Body of pancreas (tissue), 4 donors: ENCODE data around the gene ABCA1. TPM values are rescaled to one million over a fixed set of nuclear protein-coding genes. Genes with fewer than 3 reads are reported as not detected.

ENCODE experiments used
- ATAC-seq: fragments of 150-250 bp; one replicate; pipeline ENCODE4 v1.9.1; 2016
- DNase-seq, 4 donors: peaks; one replicate each; pipeline ENCODE4 v3.0.0-alpha.2; 2019
- H3K27ac ChIP-seq, 4 donors: fragments of 200-600 bp; sonication (generic); 1 replicate in 3 of 4; 2 replicates in 1 of 4; pipeline versions ENCODE4 v1.5.1 to v1.6.1; 2016 to 2019; ENCODE audit warnings: mild to moderate bottlenecking in 1 of 4, mixed read lengths in 1 of 4, moderate library complexity in 1 of 4
- H3K27me3 ChIP-seq, 2 donors: fragments of 200-600 bp; sonication (generic); one replicate each; pipeline ENCODE4 v1.6.0; 2016; ENCODE audit warnings: mild to moderate bottlenecking in 1 of 2
- H3K36me3 ChIP-seq, 2 donors: fragments of 200-600 bp; sonication (generic); replicated peaks in 1 of 2; 2 replicates each; pipeline ENCODE4 v1.5.1; 2016; ENCODE audit warnings: low read depth in 2 of 2; ENCODE audit not compliant: insufficient read depth in 1 of 2
- H3K4me1 ChIP-seq: fragments of 200-600 bp; sonication (generic); one replicate; pipeline ENCODE4 v1.6.0; 2016
- H3K4me3 ChIP-seq, 2 donors: fragments of 200-600 bp; sonication (generic); 1 replicate in 1 of 2; 2 replicates in 1 of 2; pipeline ENCODE4 v1.5.1; 2016 to 2019
- H3K9me3 ChIP-seq, 3 donors: fragments of 200-600 bp; sonication (generic); 1 replicate in 2 of 3; 2 replicates in 1 of 3; pipeline ENCODE4 v1.5.1; 2016
- CTCF ChIP-seq, 7 experiments: fragments of 450-650 bp in 4 of 7; fragments of 200-600 bp in 3 of 7; sonication (generic) in 3 of 7; IDR thresholded peaks; one replicate each; pipeline ENCODE4 v1.5.1; 2016 to 2019; ENCODE audit warnings: antibody characterized with exemption in 7 of 7
- POLR2A ChIP-seq, 3 donors: fragments of 450-650 bp; IDR thresholded peaks; one replicate each; pipeline ENCODE4 v1.6.1; 2016; ENCODE audit warnings: antibody characterized with exemption in 3 of 3, mild to moderate bottlenecking in 2 of 3
- WGBS, 2 donors: methylation state at CpG; one replicate each; pipeline ENCODE4 v1.1.5; 2017; 5-methylcytosine and 5-hydroxymethylcytosine counted together
- intact Hi-C: fragments of 100-400 bp; cut with DNase I; formaldehyde crosslinking; loops from one replicate; pipeline ENCODE4 v1.15.1; 2023
- total RNA-seq, 2 donors: library from RNA; depleted of rRNA; stranded (reverse); fragments of >200 nt; gene quantifications; one replicate each; pipeline ENCODE4 v1.1.0, GENCODE V29; 2016

ABCA1 gene
- total RNA-seq, 2 donors from 2014 or later: 18.1 to 18.9 TPM

- TF ChIP-seq POLR2A (IDR thresholded peaks at IDR 0.05) (no peak), CTCF (IDR thresholded peaks at IDR 0.05) (peak; percentile 40 to 84 (median 79))
- intact Hi-C loops: no loop called here
- Histone ChIP-seq H3K27me3 (no peaks in the 10 kb centered on the region), H3K27ac (no peak overlapping the region), H3K36me3 (no peaks in the 10 kb centered on the region), H3K4me3 (no peak overlapping the region), H3K4me1 (peaks cover under 1% of the 10 kb centered on the region), H3K9me3 (no peaks in the 10 kb centered on the region)
- ATAC-seq (peak; percentile 37), DNase-seq (peak in 1 of 4 donors; percentile 44)
- 25 to 26% methylated on average over 7 of the region's 7 CpGs for WGBS, 2 donors
Measured at GRCh38 chr9:104743376-104743985, 184.5 kb downstream of the ABCA1 start.

GRCh38 chr9:104740621-104741020 is 187.3 kb downstream of the ABCA1 start:
- H3K27ac ChIP-seq: no peak overlapping the region
- no peak overlapping the region for H3K4me3 ChIP-seq
- DNase-seq (no peak), ATAC-seq (no peak)
- intact Hi-C loops: no loop called here
- no peaks in the 10 kb centered on the region for H3K36me3 ChIP-seq
- WGBS, 2 donors: 26 to 49% methylated on average over 1 of the region's 1 CpG
- TF ChIP-seq POLR2A (IDR thresholded peaks at IDR 0.05) (no peak), CTCF (IDR thresholded peaks at IDR 0.05) (no peak)
- H3K9me3 ChIP-seq: no peaks in the 10 kb centered on the region
- no peaks in the 10 kb centered on the region for H3K4me1 ChIP-seq
- no peaks in the 10 kb centered on the region for H3K27me3 ChIP-seq

- H3K4me1 ChIP-seq: no peaks in the 10 kb centered on the region
- ATAC-seq: no peak
- 56 to 59% methylated on average over 3 of the region's 3 CpGs for WGBS, 2 donors
- no peak overlapping the region for H3K4me3 ChIP-seq
- no peaks in the 10 kb centered on the region for H3K9me3 ChIP-seq
- no peak for DNase-seq
- intact Hi-C loops: no loop called here
- no peak for TF ChIP-seq CTCF (IDR thresholded peaks at IDR 0.05)
- no peak for TF ChIP-seq POLR2A (IDR thresholded peaks at IDR 0.05)
- H3K27ac ChIP-seq: no peak overlapping the region
- H3K36me3 ChIP-seq: no peaks in the 10 kb centered on the region
- H3K27me3 ChIP-seq: no peaks in the 10 kb centered on the region
Measured at GRCh38 chr9:104738452-104738851, 189.5 kb downstream of the ABCA1 start.

Other genes with a start within 250 kb of the ABCA1 start
- gene OR13D1, start 233.6 kb downstream of the ABCA1 start, total RNA-seq: not detected
- 10 to 100 TPM; 12.5 to 15.2 TPM for gene NIPSNAP3A, start 180.5 kb downstream of the ABCA1 start, total RNA-seq
- 1 to 10 TPM in 1 of 2 donors, not detected in 1; 2.6 TPM for gene NIPSNAP3B, start 164.0 kb downstream of the ABCA1 start, total RNA-seq